HG03575 (cell line): Measurements from ENCODE around the gene PLXNC1.

Experiments used
- ATAC-seq: cut with Tn5 transposase; IDR thresholded peaks from one replicate; pipeline ENCODE4 v1.9.1; 2021; ENCODE audit not compliant: unreplicated experiment, insufficient number of reproducible peaks, low FRiP score; ENCODE audit errors: extremely low read depth

The PLXNC1 gene

DNA sequence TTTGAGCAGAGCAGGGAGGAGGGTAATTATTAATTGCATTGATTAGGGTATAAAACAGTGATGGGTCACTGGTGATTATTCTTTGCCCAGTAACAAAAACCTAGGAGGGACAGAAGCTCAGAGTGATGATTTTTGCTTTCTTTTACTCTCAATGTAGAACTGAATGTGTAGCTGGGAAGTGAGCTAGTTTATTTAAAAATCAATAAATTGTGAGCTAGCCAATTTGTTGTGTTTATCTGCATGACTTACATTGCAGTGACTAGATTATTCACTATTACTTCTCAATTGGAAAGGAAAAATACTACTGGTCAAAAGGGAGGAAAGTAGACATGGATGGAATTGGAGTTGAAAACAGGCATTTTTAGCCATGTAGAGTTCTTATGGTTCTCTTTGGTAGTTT, 107.1 kb downstream of the PLXNC1 start:
- ATAC-seq, result no peak

DNA sequence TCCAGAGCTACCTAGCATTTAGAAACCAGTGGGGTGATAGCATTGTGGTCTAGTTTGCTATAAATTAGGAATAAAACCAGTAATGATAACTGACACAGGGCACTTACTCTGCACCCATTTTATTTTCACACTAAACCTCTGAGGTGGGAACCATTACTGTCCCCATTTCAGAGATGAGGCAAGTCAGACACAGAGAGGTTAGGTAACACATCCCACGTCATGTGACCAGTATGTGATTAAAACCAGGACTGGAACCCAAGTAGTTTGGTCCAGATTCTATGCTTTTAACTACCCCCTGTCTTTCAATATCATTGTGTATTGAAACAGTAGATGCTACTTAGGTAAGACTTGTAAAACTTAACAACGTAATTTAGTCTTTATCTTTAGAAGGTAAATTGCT, 110.2 kb downstream of the PLXNC1 start:
- no peak for ATAC-seq

GRCh38 chr12:94260017-94260416, 111.6 kb downstream of the PLXNC1 start:
- no peak for ATAC-seq

- ATAC-seq, result no peak
Observed at GRCh38 chr12:94260717-94261116, 112.3 kb downstream of the PLXNC1 start.

- no peak for ATAC-seq
Observed at GRCh38 chr12:94261119-94261518, 112.7 kb downstream of the PLXNC1 start.

GRCh38 chr12:94261786-94262185, 113.4 kb downstream of the PLXNC1 start:
- ATAC-seq, result no peak

DNA sequence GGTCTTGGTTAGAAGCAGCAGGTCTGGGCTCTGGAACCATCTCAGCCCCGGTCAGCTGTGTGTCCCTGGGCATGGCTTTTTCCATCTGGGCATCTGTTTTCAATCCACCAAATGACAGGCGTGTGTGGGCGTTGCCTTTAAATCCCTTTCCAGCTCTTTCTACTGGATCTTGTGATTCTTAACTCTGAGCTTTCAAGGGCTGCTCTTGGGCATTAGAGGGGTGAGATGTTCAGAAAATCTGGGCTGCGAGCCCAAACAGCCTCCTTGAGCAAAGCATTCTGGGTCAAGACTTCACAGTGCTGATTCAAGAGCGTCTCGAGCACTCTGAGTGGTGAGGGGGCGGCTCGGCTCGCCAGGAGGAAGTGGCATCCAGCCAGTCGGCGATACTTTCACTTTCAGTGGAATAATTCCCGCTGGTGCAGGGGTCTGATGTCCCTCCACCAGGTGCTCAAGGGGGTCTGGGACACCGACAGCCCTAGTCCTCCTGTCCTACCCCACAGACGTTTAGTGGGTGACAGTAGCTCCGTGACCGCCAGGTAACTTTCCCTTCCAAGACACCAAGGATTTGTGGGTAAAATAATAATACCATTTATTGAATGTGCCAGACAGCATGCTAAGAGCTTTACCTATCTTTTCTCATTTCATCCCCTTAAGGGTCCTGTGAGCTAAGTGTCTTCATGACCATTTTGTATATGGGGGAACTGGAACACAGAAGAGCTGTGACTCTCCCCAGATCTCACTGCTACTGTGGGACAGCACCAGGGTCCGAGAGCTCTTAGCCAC, 114.0 kb downstream of the PLXNC1 start:
- ATAC-seq, result no peak

DNA sequence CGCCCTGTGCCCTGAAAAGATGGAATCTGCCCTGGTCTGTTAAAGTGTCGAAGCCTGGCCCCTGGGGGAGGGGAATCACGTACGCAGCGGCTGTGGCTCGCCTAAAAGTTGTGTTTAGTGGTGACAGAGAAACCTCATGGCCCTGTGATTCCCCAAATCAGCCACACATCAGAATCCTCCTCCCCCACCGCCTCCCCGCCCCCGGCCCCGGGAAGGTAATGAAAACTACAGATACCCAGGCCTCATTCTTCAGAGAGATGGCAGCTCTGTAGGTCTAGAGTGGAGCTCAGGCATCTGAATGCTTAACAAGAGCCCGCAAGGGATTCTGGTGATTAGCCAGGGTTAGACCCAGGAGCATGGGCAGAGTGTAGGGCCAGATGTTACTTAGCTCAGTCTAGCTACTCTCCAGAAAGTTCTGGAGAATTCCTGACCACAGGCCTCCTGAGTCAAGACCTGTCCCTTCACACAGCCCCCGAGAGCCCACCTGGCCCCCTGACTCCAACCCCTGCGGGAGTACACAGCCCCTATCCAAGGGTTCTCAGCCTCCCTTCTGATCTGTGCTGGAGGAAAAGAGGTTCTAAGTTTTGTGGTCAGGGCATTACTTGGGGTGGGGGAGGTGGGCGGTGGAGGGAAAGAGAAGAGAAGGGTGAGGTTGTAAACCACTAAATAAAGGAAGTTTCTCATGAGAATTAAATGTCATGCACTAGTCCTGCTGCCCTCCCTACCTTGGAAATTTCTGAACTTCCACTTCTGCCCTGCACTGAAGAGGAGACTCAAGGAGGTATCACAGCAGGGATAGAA, 114.8 kb downstream of the PLXNC1 start:
- no peak for ATAC-seq

GRCh38 chr12:94263905-94264561, 115.7 kb downstream of the PLXNC1 start:
- ATAC-seq, result no peak

GRCh38 chr12:94264736-94265485, 116.5 kb downstream of the PLXNC1 start:
- ATAC-seq, result no peak

DNA sequence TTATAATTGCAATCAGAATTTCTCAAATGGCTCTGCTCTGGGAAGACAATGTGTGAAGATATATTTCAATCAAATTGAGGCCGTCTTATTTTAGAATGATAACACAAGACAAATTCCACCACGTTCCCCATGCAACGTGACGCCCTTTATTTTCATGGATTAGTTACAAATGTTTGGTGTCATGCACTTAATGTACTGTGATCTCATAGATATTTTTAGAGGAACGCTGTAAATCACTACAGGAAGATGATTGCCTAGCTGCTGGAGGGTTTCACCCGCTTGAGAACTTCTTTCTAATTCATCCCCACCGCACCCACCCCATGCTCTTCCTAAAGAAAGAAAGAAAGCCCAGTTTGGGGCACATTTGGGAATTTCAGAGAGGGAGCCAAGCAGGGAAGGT, 117.2 kb downstream of the PLXNC1 start:
- ATAC-seq, result no peak

- ATAC-seq, result no peak
Observed at GRCh38 chr12:94265966-94266745, 117.8 kb downstream of the PLXNC1 start.

- ATAC-seq, result no peak
Observed at GRCh38 chr12:94266796-94267536, 118.6 kb downstream of the PLXNC1 start.

DNA sequence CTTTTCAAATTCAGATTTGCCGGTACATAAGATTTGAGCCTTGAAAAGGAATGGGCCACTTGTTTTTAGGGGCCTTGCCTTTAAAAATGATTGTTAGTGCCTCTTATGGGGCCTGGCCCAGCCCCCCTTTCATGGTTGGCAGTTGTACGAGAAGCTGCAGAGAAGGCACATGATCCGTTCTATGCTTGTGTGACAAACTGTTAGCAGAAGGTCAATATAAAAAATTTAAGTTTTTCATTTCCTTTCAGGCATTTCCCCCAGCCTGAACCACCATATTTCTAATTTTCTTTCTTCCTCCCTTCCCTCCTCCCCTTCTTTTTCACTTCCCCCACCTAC, 119.1 kb downstream of the PLXNC1 start:
- no peak for ATAC-seq

DNA sequence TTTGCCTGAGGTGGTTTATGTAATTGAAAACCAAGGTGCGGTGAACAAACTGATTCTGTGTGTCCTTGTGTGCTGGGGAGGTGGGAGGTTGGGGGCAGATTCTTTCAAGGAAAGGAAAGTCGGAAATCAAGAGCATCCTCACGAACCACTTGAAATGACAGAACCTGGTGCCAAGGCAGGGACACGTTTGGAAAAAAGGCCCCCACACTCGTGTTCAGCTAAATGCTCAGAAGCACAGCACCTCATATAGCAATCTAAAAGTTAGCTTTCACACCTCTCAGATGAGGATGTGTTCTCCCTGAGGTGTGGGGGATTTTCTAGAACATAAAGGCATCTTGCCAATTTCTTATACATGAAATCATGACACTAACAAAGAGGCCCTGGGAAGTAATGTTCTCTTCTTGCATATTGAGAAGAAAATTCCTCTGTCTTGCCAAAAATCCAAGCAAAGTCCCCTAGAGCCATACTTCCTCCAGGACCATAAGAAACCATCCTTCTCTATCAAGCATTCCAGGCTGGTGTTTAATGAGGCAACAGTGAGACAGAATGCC, 119.6 kb downstream of the PLXNC1 start:
- ATAC-seq, result no peak

DNA sequence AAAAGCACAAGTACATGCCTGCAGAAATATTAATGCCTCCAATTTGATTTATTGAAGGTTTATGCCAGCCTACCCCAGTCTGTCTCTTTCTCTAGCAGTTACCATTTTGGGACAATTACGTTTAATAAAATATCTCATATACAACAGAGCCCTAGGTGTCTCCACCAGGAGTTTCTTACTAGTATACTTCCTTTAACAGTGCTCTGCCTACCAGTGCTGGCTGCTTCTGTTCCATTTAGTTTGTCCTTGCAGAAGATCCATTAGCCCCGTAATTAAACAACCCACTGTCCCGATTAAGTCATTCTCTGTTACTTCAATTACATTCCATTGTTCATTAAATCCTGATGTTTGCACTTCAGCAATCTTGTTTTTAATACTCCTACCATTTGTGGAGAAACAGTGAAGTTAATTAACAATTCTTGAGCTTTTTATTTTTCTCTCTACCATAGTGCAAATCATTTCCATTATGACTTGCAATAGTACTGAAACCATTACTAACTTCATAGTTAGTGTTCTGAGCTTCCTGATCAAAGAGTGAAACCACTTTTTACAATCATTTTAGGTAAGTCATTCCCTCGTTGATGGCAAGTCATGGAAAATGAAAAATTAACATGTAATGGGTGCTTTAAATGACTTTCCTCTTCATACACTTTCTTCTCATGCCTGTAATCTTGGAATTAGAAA, 121.1 kb downstream of the PLXNC1 start:
- ATAC-seq, result no peak

DNA sequence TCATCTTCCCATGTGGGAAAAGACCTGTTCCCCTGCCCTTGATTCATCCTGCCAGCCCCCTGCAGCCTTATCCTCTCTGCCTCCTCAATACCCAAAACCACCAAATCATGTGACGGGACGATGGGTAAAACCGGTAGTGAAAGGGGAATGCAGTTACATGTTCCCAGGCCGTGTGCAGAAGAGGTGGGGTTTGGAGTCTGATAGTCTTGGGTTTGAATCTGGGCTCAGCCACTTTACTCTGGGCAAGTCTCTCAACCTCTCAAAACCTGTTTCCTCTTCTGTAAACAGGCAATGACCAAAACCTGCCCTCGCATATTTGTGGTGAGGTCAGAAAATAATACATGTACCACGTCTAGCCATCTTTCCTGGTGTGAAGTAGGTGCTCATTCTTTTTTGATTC, 123.0 kb downstream of the PLXNC1 start:
- ATAC-seq, result no peak
